Activated naive CD8-positive, alpha-beta T cell (primary cell): Measurements from ENCODE around the gene MAN1A2.
"Not testable (repeated sequence)": the region's sequence is repeated elsewhere in the genome, so short reads cannot be mapped to it uniquely, and the experiment has no call there.

Experiments
- H3K27ac Mint-ChIP-seq: one replicate; pipeline ENCODE4 v1.8.0; 2021; ENCODE audit warnings: mixed read lengths
- H3K27me3 Mint-ChIP-seq: one replicate; pipeline ENCODE4 v1.8.0; 2021; ENCODE audit warnings: mixed read lengths
- H3K36me3 Mint-ChIP-seq: one replicate; pipeline ENCODE4 v1.8.0; 2021; ENCODE audit warnings: mixed read lengths
- H3K4me1 Mint-ChIP-seq: one replicate; pipeline ENCODE4 v1.8.0; 2021; ENCODE audit warnings: low read depth, mixed read lengths
- H3K4me3 Mint-ChIP-seq: one replicate; pipeline ENCODE4 v1.8.0; 2021; ENCODE audit warnings: mild to moderate bottlenecking, mixed read lengths
- H3K9me3 Mint-ChIP-seq: one replicate; pipeline ENCODE4 v1.8.0; 2021; ENCODE audit warnings: low read depth, mixed read lengths

The MAN1A2 gene

GRCh38 chr1:117534995-117535467 is 167.8 kb downstream of the MAN1A2 start:
- H3K4me3 Mint-ChIP-seq: no peak overlapping the region
- peaks cover 5% of the 10 kb centered on the region for H3K36me3 Mint-ChIP-seq
- no peak overlapping the region for H3K27ac Mint-ChIP-seq
- H3K27me3 Mint-ChIP-seq: no peaks in the 10 kb centered on the region
- H3K9me3 Mint-ChIP-seq: no peaks in the 10 kb centered on the region
- H3K4me1 Mint-ChIP-seq: peaks cover 25% of the 10 kb centered on the region

- H3K4me1 Mint-ChIP-seq: peaks cover 18% of the 10 kb centered on the region
- no peak overlapping the region for H3K27ac Mint-ChIP-seq
- peaks cover 5% of the 10 kb centered on the region for H3K36me3 Mint-ChIP-seq
- no peak overlapping the region for H3K4me3 Mint-ChIP-seq
- H3K27me3 Mint-ChIP-seq: no peaks in the 10 kb centered on the region
- no peaks in the 10 kb centered on the region for H3K9me3 Mint-ChIP-seq
Measured at GRCh38 chr1:117535821-117536220, 168.6 kb downstream of the MAN1A2 start.

- Mint-ChIP-seq H3K4me3 (no peak overlapping the region), H3K27me3 (no peaks in the 10 kb centered on the region), H3K4me1 (peaks cover 9% of the 10 kb centered on the region), H3K36me3 (peaks cover 7% of the 10 kb centered on the region), H3K9me3 (no peaks in the 10 kb centered on the region), H3K27ac (no peak overlapping the region)
Measured at GRCh38 chr1:117537291-117537920, 170.2 kb downstream of the MAN1A2 start.

- no peak overlapping the region for H3K4me3 Mint-ChIP-seq
- H3K36me3 Mint-ChIP-seq: peaks cover 2% of the 10 kb centered on the region
- H3K27me3 Mint-ChIP-seq: no peaks in the 10 kb centered on the region
- H3K4me1 Mint-ChIP-seq: peaks cover 6% of the 10 kb centered on the region
- H3K27ac Mint-ChIP-seq: no peak overlapping the region
- no peaks in the 10 kb centered on the region for H3K9me3 Mint-ChIP-seq
Measured at GRCh38 chr1:117540532-117540931, 173.3 kb downstream of the MAN1A2 start.

- H3K27me3 Mint-ChIP-seq: no peaks in the 10 kb centered on the region
- H3K27ac Mint-ChIP-seq: no peak overlapping the region
- H3K4me3 Mint-ChIP-seq: no peak overlapping the region
- H3K9me3 Mint-ChIP-seq: no peaks in the 10 kb centered on the region
- peaks cover 2% of the 10 kb centered on the region for H3K36me3 Mint-ChIP-seq
- H3K4me1 Mint-ChIP-seq: peaks cover 6% of the 10 kb centered on the region
Measured at GRCh38 chr1:117541003-117541402, 173.8 kb downstream of the MAN1A2 start.

- H3K4me1 Mint-ChIP-seq: peaks cover 6% of the 10 kb centered on the region
- no peak overlapping the region for H3K27ac Mint-ChIP-seq
- peaks cover 2% of the 10 kb centered on the region for H3K36me3 Mint-ChIP-seq
- no peaks in the 10 kb centered on the region for H3K27me3 Mint-ChIP-seq
- H3K4me3 Mint-ChIP-seq: no peak overlapping the region
- H3K9me3 Mint-ChIP-seq: no peaks in the 10 kb centered on the region
Measured at GRCh38 chr1:117541585-117541984, 174.3 kb downstream of the MAN1A2 start.

DNA sequence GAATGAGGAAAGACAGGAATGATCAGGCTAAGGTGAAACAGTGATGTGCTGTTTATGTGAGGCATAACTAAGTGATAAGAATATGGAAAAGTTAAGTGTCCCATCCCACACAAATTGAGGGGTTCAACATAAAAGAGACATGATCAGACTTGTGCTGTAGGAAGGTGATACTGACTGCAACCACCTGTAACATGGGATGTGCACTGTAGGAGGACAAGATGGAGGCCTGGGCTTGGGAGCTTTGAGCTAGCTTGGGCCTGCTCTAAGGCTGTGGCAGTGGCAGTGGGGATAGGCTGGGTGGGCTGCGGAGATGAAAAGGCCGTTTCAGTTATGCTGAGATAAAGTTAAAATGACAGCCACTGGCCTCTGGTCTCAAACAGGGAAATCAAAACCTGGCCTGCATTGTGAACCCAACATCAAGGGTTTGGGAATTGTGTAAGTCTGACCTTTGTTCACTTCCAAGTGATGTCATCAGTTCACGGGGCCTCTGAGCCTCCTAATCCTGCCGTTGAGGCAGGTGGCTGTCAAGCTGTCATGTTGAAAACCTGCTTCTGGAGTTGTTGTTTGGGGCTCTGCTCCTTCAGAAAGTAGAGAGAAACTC is 177.4 kb downstream of the MAN1A2 start:
- H3K27ac Mint-ChIP-seq: no peak overlapping the region
- H3K9me3 Mint-ChIP-seq: no peaks in the 10 kb centered on the region
- H3K4me1 Mint-ChIP-seq: peaks cover 6% of the 10 kb centered on the region
- H3K36me3 Mint-ChIP-seq: peaks cover 2% of the 10 kb centered on the region
- no peak overlapping the region for H3K4me3 Mint-ChIP-seq
- no peaks in the 10 kb centered on the region for H3K27me3 Mint-ChIP-seq

DNA sequence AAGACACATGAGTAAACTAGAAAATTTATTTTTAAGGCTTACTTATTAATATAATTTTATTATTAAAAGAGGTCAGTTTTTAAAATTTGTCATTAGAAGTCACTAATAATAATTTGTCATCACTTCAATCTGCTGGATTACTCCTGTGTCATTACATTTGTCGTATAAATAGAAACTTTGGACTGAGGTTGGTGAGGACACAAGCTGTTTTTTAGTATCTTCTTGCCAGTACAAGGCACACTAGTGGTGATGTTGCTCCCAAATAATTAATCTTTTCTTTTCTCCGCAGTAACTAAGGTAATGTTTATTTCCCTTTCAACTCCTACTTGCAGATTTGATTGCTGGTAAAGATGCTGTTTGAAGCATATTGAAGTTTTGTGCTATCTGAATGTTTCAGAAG is 179.2 kb downstream of the MAN1A2 start:
- H3K27ac Mint-ChIP-seq: no peak overlapping the region
- H3K36me3 Mint-ChIP-seq: no peaks in the 10 kb centered on the region
- H3K4me3 Mint-ChIP-seq: no peak overlapping the region
- H3K4me1 Mint-ChIP-seq: peaks cover under 1% of the 10 kb centered on the region
- H3K9me3 Mint-ChIP-seq: no peaks in the 10 kb centered on the region
- no peaks in the 10 kb centered on the region for H3K27me3 Mint-ChIP-seq

DNA sequence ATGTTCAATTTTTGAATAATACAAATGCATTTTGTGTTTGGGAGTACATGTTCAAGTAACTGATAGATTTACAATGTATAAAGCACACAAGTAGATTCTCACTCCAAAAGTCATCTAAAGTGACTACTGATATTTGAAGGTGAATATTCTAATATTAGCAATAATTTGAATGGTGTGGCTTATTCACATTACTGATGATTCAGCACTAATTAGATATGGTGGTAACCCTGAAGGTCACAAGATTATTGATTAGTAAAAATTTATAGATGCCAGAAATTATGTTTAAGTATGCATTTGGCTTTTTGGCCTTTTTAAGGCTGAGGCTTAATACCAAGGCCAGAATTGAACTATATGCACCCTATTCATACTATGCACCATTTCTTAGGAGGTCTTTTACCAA is 186.2 kb downstream of the MAN1A2 start:
- Mint-ChIP-seq H3K4me3 (no peak overlapping the region), H3K9me3 (no peaks in the 10 kb centered on the region), H3K4me1 (no peaks in the 10 kb centered on the region)

GRCh38 chr1:117555806-117556205 is 188.6 kb downstream of the MAN1A2 start:
- no peaks in the 10 kb centered on the region for H3K4me1 Mint-ChIP-seq
- H3K27me3 Mint-ChIP-seq: peaks cover 2% of the 10 kb centered on the region
- H3K4me3 Mint-ChIP-seq: no peak overlapping the region
- H3K9me3 Mint-ChIP-seq: no peaks in the 10 kb centered on the region
- no peak overlapping the region for H3K27ac Mint-ChIP-seq
- H3K36me3 Mint-ChIP-seq: peaks cover 4% of the 10 kb centered on the region

More for the DNA sequence above, 186.2 kb downstream of the MAN1A2 start:
- H3K27ac Mint-ChIP-seq: no peak overlapping the region
- H3K36me3 Mint-ChIP-seq: peaks cover 2% of the 10 kb centered on the region
- peaks cover 2% of the 10 kb centered on the region for H3K27me3 Mint-ChIP-seq

- H3K4me3 Mint-ChIP-seq: no peak overlapping the region
- H3K36me3 Mint-ChIP-seq: peaks cover 4% of the 10 kb centered on the region
- no peaks in the 10 kb centered on the region for H3K4me1 Mint-ChIP-seq
- H3K27ac Mint-ChIP-seq: no peak overlapping the region
- no peaks in the 10 kb centered on the region for H3K9me3 Mint-ChIP-seq
- peaks cover 2% of the 10 kb centered on the region for H3K27me3 Mint-ChIP-seq
Measured at GRCh38 chr1:117556341-117556740, 189.1 kb downstream of the MAN1A2 start.

- Mint-ChIP-seq H3K4me1 (no peaks in the 10 kb centered on the region), H3K4me3 (no peak overlapping the region), H3K27ac (no peak overlapping the region), H3K27me3 (peaks cover 2% of the 10 kb centered on the region), H3K36me3 (peaks cover 4% of the 10 kb centered on the region), H3K9me3 (no peaks in the 10 kb centered on the region)
Measured at GRCh38 chr1:117556976-117557375, 189.7 kb downstream of the MAN1A2 start.

GRCh38 chr1:117558451-117558850 is 191.2 kb downstream of the MAN1A2 start:
- H3K9me3 Mint-ChIP-seq, H3K4me3 Mint-ChIP-seq, H3K27me3 Mint-ChIP-seq, H3K36me3 Mint-ChIP-seq, H3K27ac Mint-ChIP-seq, H3K4me1 Mint-ChIP-seq: not testable (repeated sequence)

- H3K4me1 Mint-ChIP-seq: no peaks in the 10 kb centered on the region
- peaks cover 2% of the 10 kb centered on the region for H3K27me3 Mint-ChIP-seq
- H3K4me3 Mint-ChIP-seq: no peak overlapping the region
- H3K27ac Mint-ChIP-seq: no peak overlapping the region
- no peaks in the 10 kb centered on the region for H3K9me3 Mint-ChIP-seq
- H3K36me3 Mint-ChIP-seq: peaks cover 4% of the 10 kb centered on the region
Measured at GRCh38 chr1:117559139-117559538, 191.9 kb downstream of the MAN1A2 start.

DNA sequence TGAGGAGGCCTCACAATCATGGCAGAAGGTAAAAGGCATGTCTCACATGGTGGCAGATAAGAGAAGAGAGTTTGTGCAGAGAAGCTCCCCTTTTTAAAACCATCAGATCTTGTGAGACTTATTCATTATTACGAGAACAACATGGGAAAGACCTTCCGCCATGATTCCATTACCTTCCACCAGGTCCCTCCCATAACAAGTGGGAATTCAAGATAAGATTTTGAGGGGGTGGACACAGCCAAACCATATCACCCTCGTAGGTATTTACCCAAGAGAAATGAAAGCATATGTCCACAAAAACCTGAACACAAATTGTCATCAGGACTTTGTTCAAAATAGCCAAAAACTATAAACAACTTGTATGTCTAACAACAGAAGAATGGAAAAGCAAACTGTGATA is 192.7 kb downstream of the MAN1A2 start:
- Mint-ChIP-seq H3K4me3 (no peak overlapping the region), H3K27ac (no peak overlapping the region), H3K4me1 (no peaks in the 10 kb centered on the region), H3K9me3 (no peaks in the 10 kb centered on the region), H3K36me3 (peaks cover 4% of the 10 kb centered on the region), H3K27me3 (peaks cover 4% of the 10 kb centered on the region)

DNA sequence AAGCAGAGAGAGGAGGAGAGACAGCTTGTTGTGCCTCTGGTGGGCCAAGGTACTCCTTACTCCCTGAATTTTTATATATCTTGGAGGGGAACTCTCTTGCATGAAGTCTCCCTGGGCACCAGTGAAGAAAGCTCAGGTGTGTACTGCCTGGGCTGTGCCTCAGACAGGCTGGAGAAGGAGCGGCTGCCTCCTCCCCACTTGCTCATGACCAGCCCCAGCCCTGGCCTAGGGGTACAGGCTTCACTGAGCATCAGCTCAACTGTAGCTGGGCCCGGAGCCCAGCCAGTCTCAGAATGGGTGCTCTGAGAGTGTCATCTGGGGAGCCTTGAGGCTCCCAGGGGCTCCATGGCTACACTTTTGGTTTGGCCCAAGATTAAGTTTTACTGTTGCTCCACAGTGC is 193.8 kb downstream of the MAN1A2 start:
- no peak overlapping the region for H3K4me3 Mint-ChIP-seq
- no peaks in the 10 kb centered on the region for H3K4me1 Mint-ChIP-seq
- peaks cover 4% of the 10 kb centered on the region for H3K27me3 Mint-ChIP-seq
- peaks cover 4% of the 10 kb centered on the region for H3K36me3 Mint-ChIP-seq
- no peak overlapping the region for H3K27ac Mint-ChIP-seq
- no peaks in the 10 kb centered on the region for H3K9me3 Mint-ChIP-seq
